Hematopoietic multipotent progenitor cell treated with erythropoietin and hydrocortisone succinate and interleukin-3 and kit ligand, for 8 days (in vitro differentiated cells): ENCODE measurements around the gene DDX52.
A peak's percentile ranks its signal among the peaks of the same experiment; 100 is the strongest.
"Not testable (repeated sequence)": the region's sequence is repeated elsewhere in the genome, so short reads cannot be mapped to it uniquely, and the experiment has no call there.

Source experiments
- DNase-seq: peaks from one replicate; pipeline ENCODE4 v3.0.0-alpha.2; 2015

The DDX52 gene

GRCh38 chr17:37648555-37648954 is 5.3 kb upstream of the DDX52 start:
- no peak for DNase-seq

- DNase-seq: no peak
Observed at GRCh38 chr17:37647856-37648255, 4.6 kb upstream of the DDX52 start.

GRCh38 chr17:37643869-37644268 is 623 bp upstream of the DDX52 start:
- no peak for DNase-seq

DNA sequence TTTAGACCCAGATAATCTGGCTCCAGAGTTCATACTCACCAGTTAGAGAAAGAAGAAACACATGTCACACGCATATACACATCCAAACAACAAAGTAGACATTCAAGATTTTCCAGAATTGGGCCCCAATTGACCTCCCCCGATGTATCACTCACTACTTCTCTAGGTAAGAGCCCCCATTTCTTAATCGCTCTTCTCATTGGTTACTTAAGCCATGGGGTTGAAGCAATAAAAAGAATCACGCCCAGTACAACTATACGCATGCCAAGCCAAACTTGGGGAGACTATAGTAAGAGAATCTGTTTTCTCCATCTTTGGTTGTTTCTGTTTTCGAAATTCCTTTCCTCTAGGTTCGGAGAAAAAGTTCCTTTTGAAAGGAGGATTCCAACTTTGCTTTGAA is 565 bp downstream of the DDX52 start:
- peak; percentile 44 for DNase-seq

- peak; percentile 59 for DNase-seq
Observed at GRCh38 chr17:37640015-37640414, 3.2 kb downstream of the DDX52 start.

DNA sequence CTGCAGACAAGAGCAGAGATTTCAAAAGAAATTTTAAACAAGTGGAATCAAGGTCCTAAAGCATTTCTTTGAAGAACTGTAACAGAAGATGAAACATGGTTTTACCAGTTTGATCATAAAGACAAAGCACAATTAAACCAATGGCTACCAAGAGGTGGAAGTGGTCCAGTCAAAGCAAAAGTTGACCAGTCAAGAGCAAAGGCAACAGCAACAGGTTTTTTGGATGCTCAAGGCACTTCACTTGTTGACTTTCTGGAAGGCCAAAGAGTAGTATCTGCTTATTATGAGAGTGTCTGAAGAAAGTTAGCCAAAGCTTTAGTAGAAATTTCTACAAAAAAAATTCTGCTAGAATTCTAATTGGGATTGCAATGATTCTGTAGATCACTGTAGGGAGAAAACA is 5.3 kb downstream of the DDX52 start:
- no peak for DNase-seq

DNA sequence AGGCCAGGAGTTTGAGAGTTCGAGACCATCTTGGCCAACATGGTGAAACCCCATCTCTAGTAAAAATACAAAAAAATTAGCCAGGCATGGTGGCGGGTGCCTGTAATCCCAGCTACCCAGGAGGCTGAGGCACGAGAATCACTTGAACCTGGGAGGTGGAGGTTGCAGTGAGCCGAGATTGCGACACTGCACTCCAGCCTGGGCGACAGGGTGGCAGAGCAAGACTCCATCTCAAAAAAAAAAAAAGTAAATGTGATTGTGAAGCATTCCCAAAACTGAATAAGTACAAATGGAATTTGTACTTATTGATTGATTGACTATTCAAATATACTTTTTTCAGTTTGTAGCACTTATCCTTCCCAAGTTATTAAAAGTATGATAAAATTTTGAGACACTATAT is 26.8 kb downstream of the DDX52 start:
- not testable (repeated sequence) for DNase-seq

DNA sequence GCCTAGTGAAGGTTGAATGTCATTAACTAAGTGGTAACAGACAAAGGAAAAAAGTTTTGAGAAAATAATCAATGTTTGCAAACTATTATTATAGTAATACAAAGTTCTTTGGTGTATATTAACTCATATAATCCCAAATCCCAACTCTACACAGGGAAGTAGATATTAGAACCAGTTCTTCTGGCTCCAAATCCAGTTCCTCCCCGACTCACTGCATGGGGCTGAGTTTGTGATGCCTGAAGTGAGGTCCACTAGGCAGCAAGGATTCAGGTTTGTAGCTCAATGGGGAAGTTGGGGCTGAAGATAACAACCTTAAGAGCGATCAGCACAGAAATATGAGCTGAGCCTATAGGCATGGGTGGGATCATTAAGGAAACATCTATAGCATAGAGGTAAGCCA is 28.4 kb downstream of the DDX52 start:
- DNase-seq: no peak

DNA sequence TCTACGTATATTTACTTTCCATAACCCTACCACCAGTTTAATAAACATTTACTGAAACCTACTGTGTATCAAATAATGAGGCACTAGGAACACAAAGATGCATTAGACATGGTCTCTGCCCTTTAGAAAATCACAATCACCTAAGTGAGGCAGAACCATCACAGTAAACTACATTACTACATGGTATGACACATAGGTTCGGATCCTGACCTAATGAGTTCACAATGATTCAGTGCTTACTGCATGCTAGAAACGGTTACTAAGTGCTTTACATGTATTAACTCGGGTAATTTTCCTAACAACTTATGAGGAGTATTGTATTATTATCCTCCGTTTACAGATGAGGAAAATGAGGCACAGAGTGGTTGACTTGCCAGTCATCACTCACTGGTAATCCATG is 28.9 kb downstream of the DDX52 start:
- DNase-seq: no peak

DNA sequence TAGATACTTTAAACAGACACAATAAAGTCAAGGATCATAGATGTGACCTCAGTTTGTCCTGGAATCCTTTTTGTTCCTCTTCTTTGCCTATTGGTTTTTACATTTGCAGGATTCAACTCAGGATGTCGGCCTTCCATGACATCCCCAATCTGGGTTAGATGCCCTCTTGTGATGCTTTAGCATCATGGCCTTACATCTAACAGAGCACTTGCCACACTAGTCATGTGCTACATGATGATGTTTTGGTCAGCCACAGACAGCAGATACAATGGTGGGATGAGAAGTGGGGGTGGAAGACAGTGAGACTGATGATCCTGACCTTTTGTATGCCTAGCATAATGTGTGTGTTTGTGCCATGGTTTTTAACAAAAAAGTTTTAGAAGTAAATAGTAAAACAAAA is 32.3 kb downstream of the DDX52 start:
- DNase-seq: no peak

- DNase-seq: not testable (repeated sequence)
Observed at GRCh38 chr17:37610041-37610420, 33.2 kb downstream of the DDX52 start.

DNA sequence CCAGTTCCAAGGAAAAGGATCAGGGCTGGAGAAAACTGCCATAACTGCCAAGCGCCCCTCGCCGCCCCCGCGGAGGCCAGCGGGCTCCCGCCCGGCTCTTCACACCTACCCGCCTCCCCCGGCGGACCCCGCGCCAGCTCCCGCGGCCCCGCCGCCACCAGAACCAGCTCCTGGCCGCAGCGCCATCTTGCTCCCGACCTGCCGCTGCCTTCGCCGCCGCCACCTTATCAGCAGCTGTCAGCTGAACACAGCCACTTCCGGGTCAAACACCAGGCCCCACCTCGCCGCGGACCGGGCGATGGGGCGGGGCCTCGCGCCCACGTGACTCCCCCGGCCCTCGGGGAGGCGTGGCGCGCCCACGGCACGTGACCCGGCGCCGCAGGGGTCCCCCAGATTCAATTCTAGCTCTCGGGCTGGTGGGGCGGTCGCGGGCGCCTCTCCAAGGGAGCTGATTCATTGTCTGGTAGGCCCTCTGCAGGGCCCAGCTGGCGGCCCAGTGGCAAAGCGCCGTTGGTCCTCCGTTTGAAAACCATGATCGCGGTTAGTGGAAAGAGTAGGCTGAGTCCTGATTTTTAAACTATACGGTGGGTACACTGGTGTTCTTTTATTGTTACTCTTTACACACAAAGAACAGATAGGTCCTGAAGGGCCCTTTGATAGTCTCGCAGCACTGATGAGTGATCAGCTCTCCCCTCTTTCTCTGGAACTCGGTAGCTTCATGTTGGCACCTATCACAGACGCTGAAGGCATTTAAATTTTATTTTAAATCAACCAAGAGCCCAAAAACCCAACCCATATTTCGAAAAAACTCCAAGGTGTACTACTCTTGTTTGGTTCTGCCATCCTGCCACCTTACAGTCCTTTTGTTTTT is 33.8 kb downstream of the DDX52 start, which contains the start of gene SYNRG:
Gene SYNRG (minus strand): TSS at position 249 of the 871 bp plus-strand sequence. CDS start 63 bp downstream, at position 186.
- peak; percentile 94 for DNase-seq

- peak; percentile 39 for DNase-seq
Observed at GRCh38 chr17:37608351-37609169, 34.7 kb downstream of the DDX52 start.

GRCh38 chr17:37607637-37608331 is 35.5 kb downstream of the DDX52 start:
- peak; percentile 6 for DNase-seq

- peak; percentile 27 for DNase-seq
Observed at GRCh38 chr17:37605813-37606505, 37.3 kb downstream of the DDX52 start.

DNA sequence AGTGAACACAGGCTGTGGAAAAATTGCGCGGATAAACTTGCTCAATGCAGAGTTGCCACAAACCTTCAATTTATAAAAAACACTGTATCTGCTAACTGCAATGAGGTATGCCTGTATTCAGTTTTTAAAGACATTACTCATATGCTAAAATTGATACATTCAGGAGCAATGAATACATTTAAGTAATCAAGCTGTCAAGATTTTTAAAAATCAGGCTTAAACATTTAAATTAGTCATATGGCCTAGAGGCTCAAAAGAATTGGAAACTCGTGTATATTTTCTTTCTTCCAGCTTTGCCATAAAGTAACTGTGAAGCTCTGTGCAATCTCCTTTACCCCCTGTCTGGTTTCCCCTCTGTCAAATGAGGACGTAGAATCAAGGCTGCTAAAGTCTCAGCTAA is 38.2 kb downstream of the DDX52 start:
- no peak for DNase-seq

DNA sequence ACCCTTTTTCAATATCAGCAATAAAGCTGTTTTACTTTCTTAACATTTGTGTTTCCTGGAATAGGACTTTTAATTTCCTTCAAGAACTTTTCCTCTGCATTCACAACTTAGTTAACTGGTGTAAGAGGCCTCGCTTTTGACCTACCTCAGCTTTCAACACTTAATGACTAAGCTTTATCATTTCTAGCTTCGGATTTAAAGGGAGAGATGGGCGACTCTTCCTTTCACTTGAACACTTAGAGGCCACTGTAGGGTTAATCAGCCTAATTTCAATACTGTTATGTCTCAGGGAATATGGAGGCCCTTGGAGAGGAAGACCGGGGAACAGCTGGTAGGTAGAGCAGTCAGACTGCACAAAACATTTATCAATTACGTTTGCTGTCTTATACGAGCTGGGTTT is 38.7 kb downstream of the DDX52 start:
- no peak for DNase-seq

GRCh38 chr17:37598145-37598544 is 45.1 kb downstream of the DDX52 start:
- peak; percentile 45 for DNase-seq

- DNase-seq: no peak
Observed at GRCh38 chr17:37592291-37592690, 51.0 kb downstream of the DDX52 start.

GRCh38 chr17:37585066-37585465 is 58.2 kb downstream of the DDX52 start:
- no peak for DNase-seq

GRCh38 chr17:37576281-37576680 is 67.0 kb downstream of the DDX52 start:
- DNase-seq: no peak

- DNase-seq: no peak
Observed at GRCh38 chr17:37574427-37574826, 68.8 kb downstream of the DDX52 start.

GRCh38 chr17:37571674-37572073 is 71.6 kb downstream of the DDX52 start:
- no peak for DNase-seq
